Measurements from ENCODE around the gene ZNF100. TPM values are rescaled to one million over a fixed set of nuclear protein-coding genes. Genes with fewer than 3 reads are reported as not detected.
"Not testable (repeated sequence)": the region's sequence is repeated elsewhere in the genome, so short reads cannot be mapped to it uniquely, and the experiment has no call there.

The ZNF100 gene
- total and polyA plus RNA-seq, 2 of the 4 experiments (the other 2 are of a cell fraction): 2.2 to 5.9 TPM

GRCh38 chr19:21761547-21761946 lies 5.8 kb downstream of the ZNF100 start:
- H3K56ac ChIP-seq (ENCODE audit: extremely low read depth, insufficient read depth, low read length); intact Hi-C loops (cut with micrococcal nuclease); ATAC-seq (ENCODE audit: low read depth); H3K4me3 ChIP-seq (ENCODE audit: insufficient read depth, low read depth, low read length); H3K79me1 ChIP-seq (ENCODE audit: low read depth in 1 of 2, low read length in 2 of 2); H2AK5ac ChIP-seq (ENCODE audit: low read depth, low read length); H3K14ac ChIP-seq (replicated peaks; ENCODE audit: low read depth, low read length); H2BK20ac ChIP-seq (ENCODE audit: low read depth, low read length); H4K20me1 ChIP-seq (ENCODE audit: insufficient read depth, low read length); H2BK120ac ChIP-seq (ENCODE audit: low read depth, low read length); H3K23ac ChIP-seq (ENCODE audit: low read depth, low read length); CTCF ChIA-PET; H3K4me2 ChIP-seq (ENCODE audit: low read depth, low read length); H3K18ac ChIP-seq (ENCODE audit: low read depth, low read length); H2AK9ac ChIP-seq (replicated peaks; ENCODE audit: low read depth, low read length, poor library complexity); H2BK5ac ChIP-seq (ENCODE audit: low read depth, low read length, poor library complexity, severe bottlenecking); in situ Hi-C loops (cut with MboI; ENCODE audit: low sequenced_read_pairs); POLR2A ChIA-PET (ENCODE audit: unreplicated experiment); dilution Hi-C loops (cut with HindIII; ENCODE audit: low sequenced_read_pairs, unreplicated experiment); H2AFZ ChIP-seq (replicated peaks; ENCODE audit: low read length, poor library complexity); BruUV-seq (replicated peaks); H3K4me1 ChIP-seq (ENCODE audit: control insufficient read depth, insufficient read depth, low read length); H2BK15ac ChIP-seq (ENCODE audit: low read depth, low read length); H3K27me3 ChIP-seq (ENCODE audit: control insufficient read depth, insufficient read depth, low read length); H3K27ac ChIP-seq (ENCODE audit: insufficient read depth, low read length); H3K4ac ChIP-seq (ENCODE audit: low read depth, low read length); H3K9me1 ChIP-seq (ENCODE audit: insufficient read depth, low read length); H4K91ac ChIP-seq (ENCODE audit: insufficient read depth, low read depth, low read length); H3K9ac ChIP-seq (ENCODE audit: low read depth, low read length); DNase-seq; H3K9me3 ChIP-seq (ENCODE audit: control insufficient read depth, insufficient read depth, low read length); H4K5ac ChIP-seq (ENCODE audit: low read depth, low read length); H4K8ac ChIP-seq (ENCODE audit: low read depth in 2 of 2, low read length in 2 of 2): not testable (repeated sequence)
- no CpG with 5 or more reads among the region's 2 CpGs for WGBS, 2 experiments (ENCODE audit: extremely low coverage in 2 of 2, insufficient read length in 1 of 2)
- H3K36me3 ChIP-seq (ENCODE audit: control insufficient read depth, insufficient read depth, low read length): peaks cover 43% of the 10 kb centered on the region
